Posterior vena cava (tissue), 2 donors: Measurements from ENCODE around the gene KIF19. TPM values are rescaled to one million over a fixed set of nuclear protein-coding genes. Genes with fewer than 3 reads are reported as not detected.

Source experiments
- DNase-seq: peaks from one replicate; pipeline ENCODE4 v3.0.0-alpha.2; 2020; ENCODE audit warnings: low spot score
- intact Hi-C, 2 donors: fragments of 100-400 bp; cut with DNase I; formaldehyde crosslinking; loops; one replicate each; pipeline versions ENCODE4 v1.14.1 to v1.14.2; 2022 to 2023
- total RNA-seq, 2 donors: library from RNA; stranded (reverse); fragmentation: NEBNext Ultra II Directional; extraction: Animal tissue kit (Norgen Biotek cat#: 25700); gene quantifications; one replicate each; pipeline ENCODE4 v1.2.1, GENCODE V29; 2021
- donor health status: DM: yes; HTN: yes; CAD: no.
- donor health status: DM: yes; HTN: yes; CAD: no.

KIF19 gene
- total RNA-seq, 2 donors from 2014 or later: 1.4 to 2.3 TPM

DNA sequence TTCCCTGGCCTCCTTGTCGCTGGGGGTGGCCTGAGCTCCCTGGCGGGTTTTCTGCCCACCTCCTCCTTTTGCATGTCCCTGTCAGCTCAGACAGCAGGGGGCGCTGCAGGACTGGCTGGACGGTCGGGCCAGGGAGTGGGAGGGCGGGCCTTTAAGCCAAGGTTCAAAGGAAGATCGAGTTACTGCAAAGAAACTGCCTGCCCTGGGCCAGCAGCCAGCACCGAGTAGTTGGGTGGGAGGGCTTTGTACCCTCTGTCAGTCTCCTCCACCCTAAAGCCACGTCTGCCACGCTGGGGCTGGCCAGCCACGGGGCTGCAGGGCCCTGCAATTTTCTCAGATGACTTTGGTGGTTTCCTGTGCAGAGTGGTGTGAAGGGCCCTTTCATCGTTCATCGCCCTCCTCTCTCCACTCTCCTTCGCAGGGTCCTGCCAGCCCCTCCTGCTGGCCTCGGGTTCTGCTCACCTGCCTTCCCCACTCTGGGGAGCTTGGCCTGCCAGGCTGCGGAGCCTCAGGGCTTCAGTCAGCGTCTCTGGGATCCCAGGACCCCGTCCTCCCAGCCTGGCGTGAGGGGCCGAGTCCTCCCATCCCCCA is 53.6 kb downstream of the KIF19 start:
- intact Hi-C loops: loop anchor here (2.0 to 5.0 kb wide), 2 partner anchors 78 to 79 kb away; no protein-coding TSS in a partner anchor
- peak; percentile 97 for DNase-seq

DNA sequence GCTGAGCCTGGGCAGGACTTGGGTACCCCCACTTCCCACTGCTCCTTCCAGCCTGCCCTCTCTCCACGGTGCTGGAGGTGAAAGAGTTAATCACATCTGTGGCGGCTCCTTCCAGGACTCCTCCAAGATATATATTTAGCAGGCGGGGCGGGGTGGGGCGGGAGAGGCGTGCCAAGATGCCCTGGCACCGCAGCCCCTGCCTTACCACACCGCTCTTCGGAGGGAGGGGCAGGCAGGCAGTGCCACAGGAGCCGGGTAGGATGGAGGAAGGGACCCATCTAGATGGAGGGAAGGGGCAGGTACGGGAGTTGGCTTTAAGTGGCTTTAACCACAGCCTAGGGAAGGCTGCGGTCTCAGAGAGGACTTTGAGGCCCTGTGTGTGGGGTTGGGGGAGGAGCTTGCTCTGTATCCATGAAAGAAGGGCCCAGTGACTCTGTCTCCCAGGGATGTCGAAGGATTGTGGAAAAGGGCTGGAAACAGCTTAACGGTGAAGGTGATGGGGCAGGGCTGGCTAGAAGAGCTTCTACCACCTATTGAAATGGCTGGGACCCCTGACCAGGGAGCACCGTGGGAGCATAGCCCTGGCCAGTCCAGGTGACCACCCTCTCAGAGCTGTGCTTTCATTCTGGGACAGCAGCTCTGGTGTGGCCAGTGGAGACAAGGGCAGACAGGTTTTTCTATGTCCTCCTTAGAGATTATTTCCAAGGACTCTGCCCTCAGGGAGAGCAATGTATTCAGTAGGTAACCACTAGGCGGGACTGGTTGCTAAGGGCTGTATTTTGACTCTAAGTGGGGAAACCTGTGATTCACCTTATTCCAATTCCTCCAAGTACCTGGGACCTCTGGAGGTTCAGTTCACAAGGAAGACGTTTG is 54.3 kb downstream of the KIF19 start:
- intact Hi-C loops: no loop called here
- DNase-seq: no peak

DNA sequence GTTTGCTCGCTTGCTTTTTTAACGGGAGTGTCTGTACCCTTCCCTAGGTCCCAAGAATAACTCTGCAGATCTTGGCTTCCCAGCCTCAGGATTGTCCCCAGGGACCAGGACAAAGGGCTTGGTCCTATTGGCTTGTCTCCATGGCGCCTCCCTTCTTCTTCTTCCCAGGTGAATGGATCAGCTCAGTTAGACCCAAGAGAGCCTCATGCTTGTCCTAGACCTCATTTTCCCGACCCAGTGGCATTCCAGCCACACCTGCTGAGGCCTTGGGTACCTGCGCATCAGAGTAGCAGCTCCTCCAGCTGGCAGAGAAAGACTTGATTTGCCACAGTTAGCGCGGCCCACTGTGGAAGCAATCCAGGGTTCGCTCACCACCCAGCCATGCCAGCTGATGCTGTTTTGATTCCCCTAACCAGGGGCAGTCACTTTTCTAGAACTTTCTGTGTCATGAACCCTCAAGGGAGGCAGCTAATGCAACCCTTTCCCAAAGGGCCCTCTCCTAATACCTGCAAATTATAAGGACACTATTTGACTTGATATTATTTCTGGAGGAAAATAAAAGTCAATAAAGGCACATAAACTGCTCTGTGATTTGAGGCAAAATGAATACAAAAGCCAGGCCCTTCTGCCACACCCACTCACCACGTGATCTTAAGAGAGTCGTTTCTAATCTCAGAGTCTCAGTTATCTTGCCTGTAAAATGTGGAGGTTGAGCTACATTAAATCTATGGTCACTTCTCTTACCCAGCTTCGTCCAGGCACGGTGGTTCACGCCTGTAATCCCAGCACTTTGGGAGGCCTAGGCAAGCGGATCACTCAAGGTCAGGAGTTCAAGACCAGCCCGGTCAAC is 55.2 kb downstream of the KIF19 start:
- intact Hi-C loops: no loop called here
- no peak for DNase-seq

DNA sequence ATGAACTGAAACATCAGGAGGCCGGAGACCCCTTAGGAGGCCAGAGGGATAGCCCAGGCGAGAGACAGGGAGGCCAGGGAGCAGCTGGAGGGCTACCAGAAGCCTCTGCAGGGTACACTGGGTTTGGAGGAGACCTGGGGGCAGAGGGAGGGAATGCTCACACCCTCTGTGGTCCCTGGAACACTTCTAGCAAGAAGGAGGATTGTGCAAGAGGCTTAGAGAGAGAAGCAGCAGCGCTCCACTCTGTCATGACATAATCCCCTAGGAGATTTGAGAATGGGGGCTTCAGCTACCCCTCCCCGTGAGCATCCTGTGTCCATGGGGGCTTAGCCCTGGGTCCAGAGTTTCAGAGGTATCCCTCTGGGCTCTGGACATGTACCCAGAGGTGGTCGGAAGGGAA is 57.1 kb downstream of the KIF19 start:
- no peak for DNase-seq
- intact Hi-C loops: no loop called here

DNA sequence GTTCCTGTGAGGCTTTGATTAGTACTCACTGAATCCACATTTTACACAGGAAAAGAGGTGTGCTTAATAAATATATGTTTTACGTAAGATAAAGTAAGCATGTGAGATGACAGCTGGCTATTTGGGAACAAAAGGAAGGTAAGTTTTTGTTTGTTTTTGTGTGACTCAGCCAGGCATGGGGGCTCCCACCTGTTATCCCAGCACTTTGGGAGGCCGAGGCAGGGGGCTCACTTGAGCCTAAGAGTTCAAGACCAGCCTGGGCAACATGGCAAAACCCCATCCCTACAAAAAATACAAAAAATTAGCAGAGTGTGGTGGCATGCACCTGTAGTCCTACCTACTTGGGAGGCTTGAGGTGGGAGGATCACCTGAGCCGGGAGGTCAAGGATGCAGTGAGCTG is 59.2 kb downstream of the KIF19 start:
- intact Hi-C loops: no loop called here
- DNase-seq: no peak

DNA sequence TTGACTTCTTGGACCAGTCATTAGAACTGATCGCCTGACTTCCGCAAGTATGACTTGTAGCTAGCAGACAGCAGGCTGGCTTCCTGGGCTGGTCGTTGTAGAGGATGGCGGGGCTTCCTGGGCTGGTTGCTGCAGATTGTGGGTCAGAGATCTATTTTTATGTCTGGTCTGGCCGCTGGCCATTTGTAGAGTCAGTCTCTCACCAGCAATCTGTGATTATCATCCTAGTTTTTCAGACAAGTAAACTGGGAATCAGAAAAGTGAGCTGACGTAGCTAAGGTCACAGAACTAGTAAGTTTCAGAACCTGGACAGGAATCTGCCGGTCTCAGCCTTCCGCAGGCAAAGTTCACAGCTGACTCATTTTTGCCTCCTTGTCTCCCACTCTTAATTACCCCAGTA is 60.4 kb downstream of the KIF19 start:
- DNase-seq: no peak
- intact Hi-C loops: no loop called here

DNA sequence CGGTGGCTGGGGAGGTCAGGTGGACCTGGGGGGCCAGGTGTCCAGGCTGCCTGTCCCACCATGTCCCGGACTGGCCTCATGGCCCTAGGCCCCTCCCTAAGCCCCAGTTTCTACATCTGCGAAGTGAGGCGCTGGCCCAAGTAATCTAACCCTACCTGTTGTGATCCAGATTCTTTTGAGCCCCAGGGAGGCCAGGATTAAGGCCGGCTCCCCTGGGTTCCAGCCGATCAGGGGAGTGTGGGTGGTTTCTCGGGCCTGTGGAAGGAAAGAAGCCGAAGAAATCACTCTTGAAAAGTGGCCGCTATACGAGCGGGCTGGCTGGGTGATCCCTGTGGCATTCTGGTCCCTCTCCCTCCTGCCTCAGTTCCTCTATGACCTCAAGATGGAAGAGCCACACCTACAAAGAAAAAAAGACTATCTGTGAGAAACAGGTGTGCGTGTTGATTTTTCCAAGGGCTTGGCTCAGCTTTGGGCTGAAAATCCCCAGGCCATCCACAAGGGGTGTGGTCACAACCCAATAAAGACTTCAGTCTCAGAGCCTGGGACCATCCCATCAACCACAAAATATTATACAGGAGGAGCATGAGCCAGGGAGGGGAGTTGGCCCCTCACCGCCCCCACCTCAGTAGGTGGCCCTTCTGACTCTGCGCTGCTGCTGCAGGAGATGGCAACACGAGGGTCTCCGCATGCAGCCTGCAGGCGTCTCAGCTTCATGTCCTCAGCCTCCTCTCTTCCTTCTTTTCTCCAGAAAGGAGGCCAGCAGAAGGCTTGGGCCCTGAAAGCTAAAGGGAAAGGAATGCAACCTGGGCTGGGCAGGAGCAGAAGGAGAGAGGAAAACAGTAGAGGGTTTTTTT is 61.6 kb downstream of the KIF19 start:
- intact Hi-C loops: no loop called here

DNA sequence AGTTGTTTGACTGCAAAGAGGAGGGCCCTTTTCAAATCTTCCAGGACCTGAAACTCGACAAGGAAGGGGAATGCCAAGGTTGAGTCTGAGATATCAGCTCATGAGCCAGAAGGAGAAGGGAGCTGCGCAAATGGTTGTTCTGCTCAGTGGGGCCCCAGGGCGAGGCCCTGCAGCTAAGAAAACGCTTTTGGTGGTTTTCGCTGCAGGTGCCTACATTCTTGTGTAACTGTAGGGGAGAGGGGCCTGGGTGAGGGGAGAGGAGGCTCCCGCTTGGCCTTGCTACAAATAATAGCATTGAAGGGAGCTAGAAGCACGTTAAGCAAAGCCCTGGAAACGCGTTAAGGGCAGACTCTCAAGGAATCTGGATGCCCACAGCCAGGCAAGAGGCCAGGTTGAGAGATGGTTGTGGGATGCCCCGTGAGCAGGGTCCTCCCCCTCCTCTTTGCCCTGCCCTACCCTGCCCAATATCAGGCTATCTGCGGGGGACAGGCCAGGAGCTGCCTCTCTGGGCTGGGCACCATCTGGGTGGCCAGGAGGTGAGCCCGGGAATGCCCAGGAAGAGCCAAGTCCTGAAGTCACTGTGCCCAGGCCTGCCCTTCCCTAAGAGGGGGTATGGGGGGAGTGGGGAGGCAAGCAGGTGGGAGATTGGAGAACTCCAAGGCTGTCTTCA is 63.2 kb downstream of the KIF19 start:
- intact Hi-C loops: no loop called here

More for the DNA sequence above, 61.6 kb downstream of the KIF19 start:
- DNase-seq: no peak

DNA sequence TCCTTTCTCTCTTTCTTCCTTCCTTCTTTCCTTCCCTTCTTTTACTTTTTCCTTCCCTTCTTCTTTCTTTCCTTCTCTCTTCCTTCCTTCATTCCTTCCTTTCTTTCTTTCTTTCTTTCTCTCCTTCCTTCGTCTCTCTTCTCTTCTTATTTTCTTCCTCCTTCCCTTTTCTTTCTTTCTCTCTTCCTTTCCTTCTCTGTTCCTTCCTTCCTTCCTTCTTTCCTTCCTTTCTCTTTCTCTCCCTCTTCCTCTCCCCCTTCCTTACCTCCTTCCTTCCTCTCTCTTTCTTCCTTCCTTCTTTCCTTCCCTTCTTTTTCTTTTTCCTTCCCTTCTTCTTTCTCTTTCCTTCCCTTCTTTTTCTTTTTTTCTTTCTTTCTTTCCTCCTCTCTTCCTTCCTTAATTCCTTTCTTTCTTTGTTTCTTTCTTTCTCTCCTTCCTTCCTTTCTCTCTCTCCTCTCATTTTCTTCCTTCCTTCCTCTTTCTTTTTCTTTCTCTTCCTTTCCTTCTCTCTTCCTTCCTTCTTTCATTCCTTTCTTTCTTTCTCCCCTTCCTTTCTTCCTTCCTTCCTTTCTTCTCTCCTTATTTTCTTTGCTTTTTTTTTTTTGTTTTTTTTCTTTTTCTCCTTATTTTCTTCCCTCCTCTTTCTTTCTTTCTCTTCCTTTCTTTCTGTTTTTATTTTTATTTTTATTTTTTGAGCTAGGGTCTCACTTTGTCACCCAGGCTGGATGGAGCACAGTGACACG is 64.1 kb downstream of the KIF19 start:
- DNase-seq: no peak
- intact Hi-C loops: no loop called here

More for the DNA sequence above, 63.2 kb downstream of the KIF19 start:
- no peak for DNase-seq

DNA sequence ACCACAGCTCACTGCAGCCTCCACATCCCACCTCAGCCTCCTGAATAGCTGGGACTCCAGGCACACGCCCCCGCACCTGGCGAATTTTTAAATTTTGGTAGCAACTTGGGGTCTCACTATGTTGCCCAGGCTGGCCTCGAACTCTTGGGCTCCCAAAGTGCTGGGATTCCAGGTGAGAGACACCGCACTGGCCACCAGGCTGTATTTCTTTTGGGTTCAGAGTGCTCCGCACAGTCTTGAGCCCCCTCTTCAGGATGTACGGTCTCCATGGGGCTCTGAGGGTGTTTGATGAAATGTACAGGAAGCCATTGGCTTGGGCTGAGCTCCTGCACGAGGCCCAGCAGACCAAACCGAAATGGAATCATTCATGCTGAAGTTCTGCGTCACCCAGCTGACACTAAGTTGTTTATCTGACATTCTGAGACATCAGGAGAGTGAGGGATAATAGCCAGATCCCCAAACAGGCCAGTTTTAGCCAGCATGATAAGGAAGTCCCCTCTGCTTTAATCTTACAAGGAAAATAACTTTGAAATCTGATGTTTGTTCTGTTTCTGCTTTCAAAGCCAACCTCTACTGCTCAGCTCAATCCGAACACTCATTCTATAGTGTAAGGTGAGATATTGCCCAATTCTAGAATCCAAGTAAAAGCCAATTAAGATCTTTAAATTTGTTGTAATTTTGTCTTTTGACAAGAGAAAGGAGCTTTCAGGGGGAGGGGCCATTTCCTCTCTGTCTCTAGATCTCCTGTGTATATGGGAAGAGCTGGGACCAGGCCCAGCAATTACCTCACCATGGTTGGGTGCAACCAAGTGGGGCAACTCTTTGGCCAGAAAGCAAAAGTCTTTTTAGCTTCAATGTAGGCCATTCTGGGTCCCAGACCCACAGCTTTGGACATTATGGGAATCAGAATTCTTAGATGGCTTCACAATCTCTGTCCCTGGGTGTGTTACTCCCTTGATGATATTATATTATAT is 64.9 kb downstream of the KIF19 start:
- intact Hi-C loops: no loop called here
- DNase-seq: no peak

DNA sequence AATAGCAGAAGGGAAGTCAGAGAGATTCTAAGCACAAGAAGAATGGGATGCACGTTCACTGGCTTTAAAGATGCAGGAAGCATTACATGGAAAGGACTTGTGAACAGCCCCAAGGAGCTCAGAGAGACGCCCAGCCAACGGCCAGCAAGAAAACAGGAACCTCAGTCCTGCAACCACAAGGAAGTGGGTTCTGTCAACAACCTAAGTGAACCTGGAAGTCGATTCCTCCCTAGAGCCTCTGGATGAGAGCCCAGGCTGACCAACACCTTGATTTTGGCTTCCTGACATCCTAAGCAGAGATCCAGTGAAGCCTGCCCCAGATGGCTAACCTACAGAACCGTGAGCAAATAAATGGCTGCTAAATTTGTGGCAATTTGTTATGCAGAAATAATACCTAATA is 65.7 kb downstream of the KIF19 start:
- intact Hi-C loops: no loop called here
- DNase-seq: no peak

DNA sequence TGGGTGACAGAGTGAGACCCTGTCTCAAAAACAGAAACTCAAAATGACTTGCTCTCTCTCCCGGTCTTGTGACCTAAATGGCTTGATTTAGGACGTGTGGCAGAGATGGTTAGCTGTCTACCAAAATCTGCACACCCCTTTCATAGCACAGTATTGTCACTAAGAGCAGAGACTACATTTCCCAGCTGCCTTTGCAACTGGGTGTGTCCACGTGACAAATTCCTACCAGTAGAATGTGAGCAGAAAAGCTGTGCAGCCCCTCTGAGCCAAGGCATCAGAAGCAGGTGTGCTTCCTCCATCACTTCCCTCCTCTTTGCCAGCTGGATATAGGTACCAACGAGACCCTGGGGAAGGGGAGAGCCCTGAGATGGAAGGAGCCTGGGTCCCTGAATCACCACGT is 66.8 kb downstream of the KIF19 start:
- no peak for DNase-seq
- intact Hi-C loops: no loop called here

DNA sequence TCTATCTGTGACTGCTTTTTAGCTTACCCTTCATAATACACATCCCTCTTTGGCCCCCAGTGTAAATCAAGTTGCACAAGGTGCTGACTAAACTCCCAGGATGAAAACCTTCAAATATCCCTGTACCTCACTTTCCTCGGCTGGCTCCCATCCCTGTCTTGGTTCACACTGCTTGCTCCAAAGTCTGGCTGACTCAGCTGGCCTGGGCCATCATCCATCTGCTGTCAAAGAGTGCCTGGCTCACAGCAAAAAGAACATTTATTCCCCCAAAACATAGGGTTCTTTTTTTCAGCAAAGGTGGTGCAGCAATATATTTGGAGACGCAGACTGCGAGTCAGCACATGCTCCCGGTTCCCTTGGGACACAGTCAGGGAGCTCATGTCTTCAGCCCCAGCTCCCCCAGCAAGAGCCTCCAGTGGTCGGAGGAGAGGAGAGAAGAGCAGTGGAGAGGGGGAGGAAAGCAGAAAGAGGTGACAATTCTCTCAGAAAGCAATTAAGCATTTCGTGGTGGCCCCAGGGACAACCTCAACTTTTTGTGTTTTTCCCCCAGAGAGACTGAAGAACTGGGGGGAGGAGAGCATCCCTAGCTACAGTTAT is 67.4 kb downstream of the KIF19 start:
- DNase-seq: no peak
- intact Hi-C loops: no loop called here

DNA sequence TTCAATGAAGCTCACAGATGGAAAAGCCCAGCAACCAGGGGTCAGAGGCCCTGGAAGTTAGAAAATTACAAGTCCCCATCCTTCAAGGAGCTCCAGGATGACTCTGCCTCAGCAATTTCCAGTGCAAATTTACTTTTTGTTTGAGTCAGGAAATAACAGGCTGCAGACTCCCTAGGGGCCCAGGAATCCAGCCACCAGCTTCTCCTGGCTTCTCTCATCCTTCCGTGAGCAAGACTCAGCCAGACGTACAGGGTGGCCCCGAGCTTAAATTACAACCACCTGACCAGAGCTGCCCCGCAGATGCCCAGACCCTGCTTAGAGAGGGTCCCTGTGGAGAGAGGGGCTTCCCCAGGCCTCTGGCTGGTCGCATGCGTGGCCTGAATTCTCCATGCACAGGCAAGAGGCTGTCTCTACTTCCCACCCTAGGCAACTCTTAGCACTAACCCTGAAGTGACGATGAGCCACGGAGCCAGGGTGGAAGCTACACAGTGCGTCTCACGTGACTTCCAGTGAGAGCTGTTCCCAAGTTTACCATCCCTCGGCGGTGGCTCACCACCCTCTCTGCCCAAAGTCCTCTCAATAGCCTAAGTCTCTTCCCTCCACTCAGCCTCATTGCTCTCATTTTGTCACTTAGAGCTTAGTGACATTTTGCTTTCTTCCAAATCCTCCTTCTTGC is 68.4 kb downstream of the KIF19 start:
- no peak for DNase-seq
- intact Hi-C loops: no loop called here

DNA sequence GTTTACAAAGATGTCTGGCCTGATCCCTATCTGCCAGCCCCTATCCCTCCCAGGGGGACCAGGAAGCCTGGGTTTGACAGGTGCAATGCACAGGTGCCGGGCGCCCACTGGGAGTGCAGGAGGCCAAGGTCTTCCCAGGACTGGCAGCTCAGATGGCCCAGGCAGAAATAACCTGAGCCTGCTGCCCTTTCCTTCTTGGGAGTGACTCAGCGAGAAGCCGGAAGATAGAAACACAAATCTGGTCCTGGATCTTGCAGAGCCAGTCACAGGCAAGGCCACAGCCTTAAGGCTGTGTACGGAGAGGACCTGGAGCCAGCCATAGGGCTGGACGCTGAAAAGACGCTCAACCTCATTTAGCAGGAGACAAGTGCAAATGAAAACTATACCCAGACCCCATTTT is 69.0 kb downstream of the KIF19 start:
- no peak for DNase-seq
- intact Hi-C loops: no loop called here

DNA sequence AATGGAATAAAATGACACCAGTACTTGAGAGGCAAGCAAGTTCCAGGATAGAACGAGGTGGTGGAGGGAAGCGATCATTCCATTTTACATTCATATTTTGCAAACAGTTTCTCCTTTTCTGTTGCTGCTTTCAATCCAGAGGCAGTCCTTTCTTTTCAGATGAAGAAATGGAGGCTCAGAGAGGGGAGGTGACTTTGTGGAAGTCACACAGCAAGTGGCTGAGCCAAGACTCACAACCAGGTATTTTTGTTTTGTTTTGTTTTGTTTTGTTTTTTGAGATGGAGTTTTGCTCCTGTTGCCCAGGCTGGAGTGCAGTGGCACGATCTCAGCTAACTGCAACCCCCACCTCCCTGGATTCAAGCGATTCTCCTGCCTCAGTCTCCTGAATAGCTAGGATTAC is 70.5 kb downstream of the KIF19 start:
- intact Hi-C loops: no loop called here
- no peak for DNase-seq
